Measurements from ENCODE around the gene SRMS. TPM values are rescaled to one million over a fixed set of nuclear protein-coding genes. Genes with fewer than 3 reads are reported as not detected.
"Not testable (repeated sequence)": the region's sequence is repeated elsewhere in the genome, so short reads cannot be mapped to it uniquely, and the experiment has no call there.

SRMS gene
- total RNA-seq, 1 donor from 2014 or later: not detected

DNA sequence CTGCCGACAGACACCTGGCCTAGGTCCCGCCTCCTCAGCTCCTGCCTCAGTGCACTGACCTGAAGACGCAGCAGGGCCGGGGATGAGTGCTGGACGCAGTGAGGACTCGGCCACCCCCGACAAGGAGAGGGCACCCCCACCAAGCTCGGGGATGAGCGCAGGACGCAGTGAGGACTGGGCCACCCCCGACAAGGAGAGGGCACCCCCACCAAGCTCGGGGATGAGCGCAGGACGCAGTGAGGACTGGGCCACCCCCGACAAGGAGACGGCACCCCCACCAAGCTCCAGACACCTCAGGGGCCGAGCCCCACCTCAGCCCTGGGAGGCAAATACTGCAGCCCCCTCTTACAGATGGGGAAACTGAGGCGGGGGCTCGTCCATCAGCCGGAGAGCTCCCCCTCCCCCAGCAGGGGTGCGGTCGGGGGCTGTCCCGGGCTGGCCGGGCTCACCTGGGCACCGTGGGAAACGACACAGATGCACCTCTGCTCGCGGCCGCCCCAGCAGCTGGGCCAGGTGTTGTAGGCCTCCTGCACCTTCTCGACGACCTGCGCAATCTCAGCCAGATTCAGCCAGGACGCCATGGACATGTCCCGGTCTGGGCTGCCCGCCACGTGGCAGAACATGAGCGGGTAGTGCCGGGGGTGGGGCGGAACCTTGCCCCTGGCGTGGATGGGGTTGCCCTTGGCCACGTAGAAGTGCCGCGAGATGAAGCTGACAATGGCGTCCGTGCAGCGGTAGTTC, 19.0 kb upstream of the SRMS start:
- DNase-seq (ENCODE audit: low read depth, low spot score): no peak

DNA sequence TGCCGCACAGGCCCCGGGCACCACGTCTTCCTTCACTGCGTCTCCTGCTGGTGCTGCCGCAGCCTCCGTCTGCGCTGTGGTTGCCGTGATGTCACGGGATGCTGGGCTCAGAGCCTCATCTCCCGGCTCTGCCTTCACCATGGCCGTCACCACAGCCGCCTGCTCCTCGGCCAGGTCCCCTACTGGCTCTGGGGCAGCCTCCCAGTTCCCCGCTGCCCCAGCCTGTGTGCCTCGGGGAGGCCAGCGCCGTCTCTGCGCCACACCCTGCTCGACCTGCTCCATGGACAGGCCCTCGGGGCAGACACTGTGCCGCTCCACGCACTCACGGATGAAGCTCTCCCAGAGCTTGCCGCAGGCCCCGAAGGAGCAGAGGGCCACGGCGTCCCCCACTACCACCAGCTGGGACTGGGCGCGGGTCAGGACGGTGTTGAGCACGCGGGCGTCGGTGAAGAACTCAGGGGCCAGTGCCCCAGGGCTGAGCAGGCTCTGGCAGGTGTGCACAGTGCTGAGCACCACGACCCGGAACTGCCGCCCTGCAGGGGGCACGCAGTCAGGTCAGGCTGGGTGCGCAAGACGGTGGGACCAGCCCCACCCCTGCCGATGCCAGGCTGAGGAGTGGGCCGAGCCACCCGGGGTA, 18.3 kb upstream of the SRMS start:
- DNase-seq (ENCODE audit: low read depth, low spot score): no peak

GRCh38 chr20:63565021-63565698, 17.6 kb upstream of the SRMS start:
- DNase-seq (ENCODE audit: low read depth, low spot score): no peak

- no peak for DNase-seq (ENCODE audit: low read depth, low spot score)
Observed at GRCh38 chr20:63564036-63564810, 16.7 kb upstream of the SRMS start.

DNA sequence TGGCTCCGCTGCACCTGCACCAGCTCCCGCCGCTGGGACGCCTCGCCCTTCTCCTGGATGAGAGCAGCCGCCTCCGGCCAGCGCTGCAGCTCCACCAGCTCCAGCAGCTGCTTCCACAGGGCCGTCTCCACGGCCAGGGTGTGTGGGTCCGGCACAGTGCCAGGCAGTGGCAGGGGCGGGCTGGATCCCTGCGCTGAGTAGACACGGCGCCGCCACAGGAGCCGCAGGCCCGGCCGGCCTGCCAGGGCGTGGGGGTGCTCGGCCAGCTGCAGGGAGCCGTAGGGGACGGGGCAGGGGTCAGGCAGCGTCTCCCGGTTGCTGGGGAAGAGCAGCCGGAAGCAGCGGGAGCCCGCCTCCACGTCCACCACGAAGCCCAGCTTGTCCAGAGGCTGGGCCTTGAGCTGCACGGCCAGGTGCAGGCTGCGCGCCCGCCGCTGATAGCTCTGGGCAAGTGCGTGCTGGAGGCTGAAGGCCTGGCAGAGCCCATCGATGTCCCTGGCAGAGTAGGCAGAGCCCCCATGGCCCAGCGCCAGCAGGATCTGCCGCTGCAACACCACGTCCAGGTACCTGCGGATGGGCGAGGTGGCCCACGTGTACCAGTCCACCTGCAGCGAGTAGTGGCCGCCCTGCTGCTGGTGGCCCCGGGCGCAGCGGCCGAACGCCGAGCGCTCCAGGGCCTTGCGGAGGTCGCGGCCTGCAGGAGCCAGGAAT, 15.8 kb upstream of the SRMS start:
- no peak for DNase-seq (ENCODE audit: low read depth, low spot score)

GRCh38 chr20:63562461-63563224, 15.1 kb upstream of the SRMS start:
- DNase-seq (ENCODE audit: low read depth, low spot score): no peak

DNA sequence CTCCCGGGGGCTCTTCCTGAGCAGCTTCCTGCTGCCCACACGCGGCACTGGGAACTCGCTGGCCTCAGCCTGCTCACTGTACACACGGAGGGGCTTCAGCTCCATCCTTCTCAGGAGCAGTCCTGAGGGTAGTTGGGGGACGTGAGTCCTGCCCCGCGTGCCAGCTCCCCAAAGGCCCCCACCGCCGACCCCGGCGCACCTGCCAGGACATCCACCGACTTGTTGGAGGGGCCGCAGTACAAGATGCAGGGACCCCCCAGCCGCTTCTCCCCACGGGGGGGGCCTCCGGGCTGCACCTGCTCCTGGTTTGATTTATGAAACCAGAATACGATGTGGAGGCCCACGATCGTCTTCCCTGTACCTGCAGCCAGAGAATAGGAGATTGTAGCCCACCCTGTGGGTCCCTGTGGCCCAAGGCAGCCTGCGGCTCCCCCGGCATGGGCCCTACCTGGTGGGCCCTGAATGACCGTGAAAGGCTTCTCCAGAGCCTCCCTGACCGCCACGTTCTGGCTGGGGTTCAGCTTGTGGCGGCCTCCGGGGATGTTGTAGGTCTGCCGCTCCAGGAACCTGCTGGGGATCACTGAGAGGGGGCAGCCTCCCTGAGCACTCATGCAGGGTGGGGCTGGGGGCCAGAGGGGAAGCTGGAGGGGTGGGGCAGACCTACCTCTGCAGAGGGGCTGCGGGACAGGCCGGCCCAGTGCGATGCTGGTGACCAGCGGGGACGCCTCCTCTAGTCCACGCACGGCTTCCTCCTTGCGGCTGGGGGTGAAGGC, 14.3 kb upstream of the SRMS start:
- DNase-seq (ENCODE audit: low read depth, low spot score): no peak

DNA sequence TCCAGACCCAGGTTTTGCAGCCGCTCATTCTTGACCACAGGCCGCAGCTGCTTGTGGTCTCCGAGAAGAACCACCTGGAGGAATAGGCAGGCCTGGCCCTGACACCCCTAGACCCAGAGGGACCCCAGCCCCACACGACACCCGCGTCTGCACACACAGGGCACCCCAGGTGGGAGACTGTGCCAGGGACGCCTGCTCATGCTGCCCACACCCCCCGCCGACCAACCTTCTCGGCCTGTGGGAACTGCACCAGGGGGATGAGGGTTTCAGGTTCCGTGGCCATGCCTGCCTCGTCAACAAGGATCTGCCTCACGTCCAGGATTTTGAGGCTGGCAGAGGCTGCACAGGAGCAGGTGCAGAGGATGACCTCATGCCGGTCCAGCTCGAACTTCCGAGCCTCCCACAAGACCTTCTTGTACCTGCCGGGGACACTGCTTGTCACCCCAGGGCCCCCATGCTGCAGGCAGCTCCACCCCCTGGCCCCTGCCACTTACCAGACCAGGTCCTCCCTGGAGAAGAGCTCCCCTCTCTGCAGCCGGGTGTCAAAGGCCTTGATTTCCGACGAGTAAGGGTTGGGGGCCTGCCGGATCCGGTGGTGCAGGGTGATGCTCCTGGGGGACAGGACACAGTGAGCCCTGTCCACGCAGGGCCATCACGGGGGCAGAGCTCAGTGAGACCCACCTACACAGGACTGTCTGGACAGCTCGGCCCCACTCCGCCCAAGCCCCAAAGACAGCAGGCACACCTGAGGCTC, 13.5 kb upstream of the SRMS start:
- no peak for DNase-seq (ENCODE audit: low read depth, low spot score)

GRCh38 chr20:63560333-63560805, 12.8 kb upstream of the SRMS start:
- DNase-seq (ENCODE audit: low read depth, low spot score): no peak

- not testable (repeated sequence) for DNase-seq (ENCODE audit: low read depth, low spot score)
Observed at GRCh38 chr20:63559485-63560332, 12.2 kb upstream of the SRMS start.

DNA sequence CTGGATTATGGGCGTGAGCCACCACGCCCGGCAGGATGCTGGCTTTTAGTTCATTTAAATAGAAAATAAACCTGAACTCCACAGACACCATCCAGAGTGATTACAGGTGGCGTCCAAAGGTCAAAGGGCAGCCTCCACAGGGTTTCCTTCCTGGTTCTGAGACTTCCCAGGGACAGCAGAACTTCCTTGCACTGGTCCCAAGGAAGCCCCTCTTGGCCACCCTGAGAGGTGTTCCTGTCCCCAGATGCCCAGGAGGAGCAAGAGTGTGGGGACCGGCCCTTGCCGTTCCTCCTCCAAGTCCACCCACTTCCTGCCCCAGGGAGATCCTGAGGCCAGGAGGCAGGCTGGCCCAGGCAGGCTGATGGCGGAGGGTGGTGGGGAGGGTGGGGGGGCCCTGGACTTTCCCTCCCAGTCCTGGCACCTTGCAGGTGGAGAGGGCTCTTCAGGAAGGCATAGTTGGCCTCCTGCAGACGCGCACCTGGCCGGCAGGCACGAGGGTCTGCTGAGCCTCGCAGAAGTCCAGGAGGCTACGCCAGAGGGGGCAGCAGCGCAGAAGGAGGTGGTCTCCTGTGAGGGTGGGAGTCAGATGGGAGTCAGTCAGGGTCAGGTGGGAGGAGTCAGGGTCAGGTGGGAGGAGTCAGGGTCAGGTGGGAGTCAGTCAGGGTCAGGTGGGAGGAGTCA, 11.4 kb upstream of the SRMS start:
- DNase-seq (ENCODE audit: low read depth, low spot score): no peak

- no peak for DNase-seq (ENCODE audit: low read depth, low spot score)
Observed at GRCh38 chr20:63557481-63557891, 9.9 kb upstream of the SRMS start.

- DNase-seq (ENCODE audit: low read depth, low spot score): no peak
Observed at GRCh38 chr20:63556873-63557478, 9.4 kb upstream of the SRMS start.

GRCh38 chr20:63555661-63556381, 8.3 kb upstream of the SRMS start:
- DNase-seq (ENCODE audit: low read depth, low spot score): no peak

GRCh38 chr20:63554361-63555278, 7.1 kb upstream of the SRMS start:
- DNase-seq (ENCODE audit: low read depth, low spot score): no peak

Measured in pulmonary artery endothelial cell (primary cell).